Activated gamma-delta T cell treated with Interleukin-2 at 50 U/mL for 16 hours (primary cell): ENCODE measurements around the gene SAMD4A.

Experiments used
- DNase-seq: peaks from one replicate; pipeline ENCODE4 v3.0.0-alpha.2; 2020

SAMD4A gene

GRCh38 chr14:54667026-54667744 lies 100.3 kb downstream of the SAMD4A start:
- no peak for DNase-seq

GRCh38 chr14:54667764-54668163 lies 100.8 kb downstream of the SAMD4A start:
- DNase-seq: no peak

- DNase-seq: peak; percentile 36
These were observed 103.0 kb downstream of the SAMD4A start for GRCh38 chr14:54669721-54670561.

GRCh38 chr14:54671537-54671936 lies 104.6 kb downstream of the SAMD4A start:
- no peak for DNase-seq

GRCh38 chr14:54672181-54672580 lies 105.3 kb downstream of the SAMD4A start:
- no peak for DNase-seq

GRCh38 chr14:54672688-54673087 lies 105.8 kb downstream of the SAMD4A start:
- no peak for DNase-seq

- DNase-seq: no peak
These were observed 106.5 kb downstream of the SAMD4A start for GRCh38 chr14:54673193-54674045.

GRCh38 chr14:54674046-54674741 lies 107.3 kb downstream of the SAMD4A start:
- no peak for DNase-seq

- no peak for DNase-seq
These were observed 108.6 kb downstream of the SAMD4A start for GRCh38 chr14:54675236-54676128.

- no peak for DNase-seq
These were observed 110.1 kb downstream of the SAMD4A start for GRCh38 chr14:54676812-54677708.

GRCh38 chr14:54680651-54681050 lies 113.7 kb downstream of the SAMD4A start:
- DNase-seq: no peak

GRCh38 chr14:54681811-54682261 lies 114.9 kb downstream of the SAMD4A start:
- no peak for DNase-seq

- no peak for DNase-seq
These were observed 115.7 kb downstream of the SAMD4A start for GRCh38 chr14:54682578-54682977.

GRCh38 chr14:54683882-54684794 lies 117.2 kb downstream of the SAMD4A start:
- no peak for DNase-seq

- DNase-seq: no peak
These were observed 118.4 kb downstream of the SAMD4A start for GRCh38 chr14:54685286-54685845.

- DNase-seq: no peak
These were observed 119.4 kb downstream of the SAMD4A start for GRCh38 chr14:54686219-54686870.

GRCh38 chr14:54686871-54687749 lies 120.2 kb downstream of the SAMD4A start:
- DNase-seq: no peak
